ENCODE results near the gene PHAX. TPM values are rescaled to one million over a fixed set of nuclear protein-coding genes. Genes with fewer than 3 reads are reported as not detected.
"Not testable (repeated sequence)": the region's sequence is repeated elsewhere in the genome, so short reads cannot be mapped to it uniquely, and the experiment has no call there.

The PHAX gene
- total RNA-seq, 5 donors from 2014 or later (not counting 1 experiment from before 2014, with no cell fraction given) = 19.7 to 37.3 (median 30.3) TPM

GRCh38 chr5:126599499-126599898 is 1.2 kb upstream of the PHAX start:
- Mint-ChIP-seq H3K36me3 (peaks cover 9% of the 10 kb centered on the region), H3K4me3 (peak overlapping the region; percentile 17 to 94 (median 87)), H3K4me1 (peaks cover 13 to 38% (median 35%) of the 10 kb centered on the region in 3 donors), H3K27me3 (peaks cover 0 to 6% of the 10 kb centered on the region in 2 donors), H3K27ac (no peak overlapping the region), H3K9me3 (no peaks in the 10 kb centered on the region)
- POLR2A ChIA-PET = interaction anchor here (0.6 kb wide), 2 partner anchors 284 to 1490 kb away, joined by 3 to 7 read pairs; no protein-coding TSS in a partner anchor
- Histone ChIP-seq H3K4me3 (ENCODE audit: control insufficient read depth in 1 of 2, extremely low read depth in 1 of 2, low read length in 1 of 2) (no peak overlapping the region), H3K27me3 (replicated peaks in 1 of 2; ENCODE audit: control insufficient read depth in 2 of 2, extremely low read depth in 1 of 2, insufficient read depth in 2 of 2, low read length in 1 of 2) (peaks cover 0 to 10% of the 10 kb centered on the region in 2 experiments), H3K9me3 (no peaks in the 10 kb centered on the region), H3K4me1 (ENCODE audit: control insufficient read depth in 1 of 2, extremely low read depth in 1 of 2, insufficient read depth in 2 of 2, low read length in 2 of 2) (peaks cover 2 to 35% of the 10 kb centered on the region in 2 experiments), H3K27ac (ENCODE audit: low read length) (no peak overlapping the region), H3K36me3 (ENCODE audit: control insufficient read depth in 2 of 2, extremely low read depth in 1 of 2, insufficient read depth in 1 of 2, low read length in 1 of 2) (peaks cover 0 to 14% of the 10 kb centered on the region in 2 donors)
- WGBS (ENCODE audit: insufficient coverage) = 80% methylated on average over 1 of the region's 7 CpGs
- no peak for ATAC-seq (replicated peaks in 1 of 4)
- CTCF ChIA-PET = interaction anchor here in 1 of 2 donors (0.6 kb wide), 1 partner anchor 59 kb away, joined by 3 read pairs; no protein-coding TSS in a partner anchor
- DNase-seq = no peak

- ATAC-seq (replicated peaks in 1 of 4); DNase-seq; H3K27me3 Mint-ChIP-seq; H3K36me3 Mint-ChIP-seq; H3K9me3 ChIP-seq; H3K9me3 Mint-ChIP-seq; H3K27ac ChIP-seq (ENCODE audit: low read length); H3K27me3 ChIP-seq (replicated peaks in 1 of 2; ENCODE audit: control insufficient read depth in 2 of 2, extremely low read depth in 1 of 2, insufficient read depth in 2 of 2, low read length in 1 of 2): not testable (repeated sequence)
- WGBS (ENCODE audit: insufficient coverage) = 53% methylated on average over 5 of the region's 15 CpGs
- H3K36me3 ChIP-seq (ENCODE audit: control insufficient read depth in 2 of 2, extremely low read depth in 1 of 2, insufficient read depth in 1 of 2, low read length in 1 of 2) = peaks cover 0 to 17% of the 10 kb centered on the region in 2 donors
- CTCF ChIA-PET = interaction anchor here (0.5 to 1.9 kb wide), 6 partner anchors 42 to 249 kb away, joined by 3 to 14 read pairs (median 7); no protein-coding TSS in a partner anchor
- peaks cover 2 to 33% of the 10 kb centered on the region in 2 experiments for H3K4me1 ChIP-seq (ENCODE audit: control insufficient read depth in 1 of 2, extremely low read depth in 1 of 2, insufficient read depth in 2 of 2, low read length in 2 of 2)
- POLR2A ChIA-PET = interaction anchor here in 1 of 2 donors (0.6 kb wide), 1 partner anchor 22 kb away, joined by 5 read pairs; no protein-coding TSS in a partner anchor
- peaks cover 14 to 34% (median 32%) of the 10 kb centered on the region in 3 donors for H3K4me1 Mint-ChIP-seq
- H3K4me3 ChIP-seq (ENCODE audit: control insufficient read depth in 1 of 2, extremely low read depth in 1 of 2, low read length in 1 of 2) = peak overlapping the region in 1 of 2 donors; percentile 79
- peak overlapping the region; percentile 67 to 83 for H3K27ac Mint-ChIP-seq
- H3K4me3 Mint-ChIP-seq = peak overlapping the region; percentile 87 to 97 (median 94)
Observed at GRCh38 chr5:126599971-126600630, 646 bp upstream of the PHAX start.

GRCh38 chr5:126603402-126603991 is 2.8 kb downstream of the PHAX start:
- Histone ChIP-seq H3K36me3 (ENCODE audit: control insufficient read depth in 2 of 2, extremely low read depth in 1 of 2, insufficient read depth in 1 of 2, low read length in 1 of 2) (peaks cover 0 to 45% of the 10 kb centered on the region in 2 donors), H3K27ac (ENCODE audit: low read length) (no peak overlapping the region), H3K4me3 (ENCODE audit: control insufficient read depth in 1 of 2, extremely low read depth in 1 of 2, low read length in 1 of 2) (no peak overlapping the region), H3K9me3 (no peaks in the 10 kb centered on the region), H3K27me3 (replicated peaks in 1 of 2; ENCODE audit: control insufficient read depth in 2 of 2, extremely low read depth in 1 of 2, insufficient read depth in 2 of 2, low read length in 1 of 2) (no peaks in the 10 kb centered on the region), H3K4me1 (ENCODE audit: control insufficient read depth in 1 of 2, extremely low read depth in 1 of 2, insufficient read depth in 2 of 2, low read length in 2 of 2) (peaks cover 2 to 42% of the 10 kb centered on the region in 2 experiments)
- H3K36me3 Mint-ChIP-seq = peaks cover 30% of the 10 kb centered on the region
- no peak for DNase-seq
- no peaks in the 10 kb centered on the region for H3K9me3 Mint-ChIP-seq
- H3K27ac Mint-ChIP-seq = no peak overlapping the region
- H3K4me1 Mint-ChIP-seq = peaks cover 32 to 60% (median 56%) of the 10 kb centered on the region in 3 donors
- H3K27me3 Mint-ChIP-seq = no peaks in the 10 kb centered on the region
- POLR2A ChIA-PET = interaction anchor here in 1 of 2 donors (0.5 to 0.6 kb wide), 2 partner anchors 12 to 13 kb away, joined by 7 to 9 read pairs; no protein-coding TSS in a partner anchor
- CTCF ChIA-PET = interaction anchor here in 1 of 2 donors (0.6 kb wide), 6 partner anchors 9 to 930 kb away, joined by 3 to 4 read pairs (median 4); partner anchors contain the start of gene ALDH7A1
- 100% methylated on average over 1 of the region's 6 CpGs for WGBS (ENCODE audit: insufficient coverage)
- peak overlapping the region in 1 of 3 donors; percentile 21 for H3K4me3 Mint-ChIP-seq
- no peak for ATAC-seq (replicated peaks in 1 of 4)

- peaks cover 38% of the 10 kb centered on the region for H3K36me3 Mint-ChIP-seq
- no peaks in the 10 kb centered on the region for H3K9me3 Mint-ChIP-seq
- Histone ChIP-seq H3K4me1 (ENCODE audit: control insufficient read depth in 1 of 2, extremely low read depth in 1 of 2, insufficient read depth in 2 of 2, low read length in 2 of 2) (peaks cover 2 to 40% of the 10 kb centered on the region in 2 experiments), H3K36me3 (ENCODE audit: control insufficient read depth in 2 of 2, extremely low read depth in 1 of 2, insufficient read depth in 1 of 2, low read length in 1 of 2) (peaks cover 0 to 61% of the 10 kb centered on the region in 2 donors), H3K27ac (ENCODE audit: low read length) (no peak overlapping the region), H3K9me3 (no peaks in the 10 kb centered on the region), H3K27me3 (replicated peaks in 1 of 2; ENCODE audit: control insufficient read depth in 2 of 2, extremely low read depth in 1 of 2, insufficient read depth in 2 of 2, low read length in 1 of 2) (no peaks in the 10 kb centered on the region), H3K4me3 (ENCODE audit: control insufficient read depth in 1 of 2, extremely low read depth in 1 of 2, low read length in 1 of 2) (no peak overlapping the region)
- H3K4me1 Mint-ChIP-seq = peaks cover 27 to 64% (median 60%) of the 10 kb centered on the region in 3 donors
- no peak for DNase-seq
- POLR2A ChIA-PET = interaction anchor here in 1 of 2 donors (0.6 kb wide), 2 partner anchors 8 to 10 kb away, joined by 3 read pairs; partner anchors contain the start of gene ALDH7A1
- CTCF ChIA-PET = interaction anchor here in 1 of 2 donors (0.6 to 1.7 kb wide), 2 partner anchors 11 to 421 kb away, joined by 3 to 12 read pairs; partner anchors contain the start of gene ALDH7A1
- ATAC-seq (replicated peaks in 1 of 4) = no peak
- no peaks in the 10 kb centered on the region for H3K27me3 Mint-ChIP-seq
- H3K27ac Mint-ChIP-seq = no peak overlapping the region
- H3K4me3 Mint-ChIP-seq = peak overlapping the region; percentile 2 to 57 (median 25)
- WGBS (ENCODE audit: insufficient coverage) = 91% methylated on average over 4 of the region's 5 CpGs
Observed at GRCh38 chr5:126605525-126605924, 4.8 kb downstream of the PHAX start.

GRCh38 chr5:126610160-126610559 is 9.4 kb downstream of the PHAX start:
- Histone ChIP-seq H3K4me1 (ENCODE audit: control insufficient read depth in 1 of 2, extremely low read depth in 1 of 2, insufficient read depth in 2 of 2, low read length in 2 of 2) (peaks cover 0 to 21% of the 10 kb centered on the region in 2 experiments), H3K36me3 (ENCODE audit: control insufficient read depth in 2 of 2, extremely low read depth in 1 of 2, insufficient read depth in 1 of 2, low read length in 1 of 2) (peaks cover 0 to 62% of the 10 kb centered on the region in 2 donors), H3K9me3 (no peaks in the 10 kb centered on the region), H3K27ac (ENCODE audit: low read length) (no peak overlapping the region), H3K27me3 (replicated peaks in 1 of 2; ENCODE audit: control insufficient read depth in 2 of 2, extremely low read depth in 1 of 2, insufficient read depth in 2 of 2, low read length in 1 of 2) (no peaks in the 10 kb centered on the region), H3K4me3 (ENCODE audit: control insufficient read depth in 1 of 2, extremely low read depth in 1 of 2, low read length in 1 of 2) (no peak overlapping the region)
- no peak overlapping the region for H3K4me3 Mint-ChIP-seq
- POLR2A ChIA-PET = no interaction called here
- CTCF ChIA-PET = interaction anchor here in 1 of 2 donors (1.0 kb wide), 1 partner anchor 9 kb away, joined by 3 read pairs; the partner anchor contains the start of gene PHAX
- DNase-seq (no peak), ATAC-seq (replicated peaks in 1 of 4) (no peak)
- H3K27ac Mint-ChIP-seq = no peak overlapping the region
- H3K27me3 Mint-ChIP-seq = no peaks in the 10 kb centered on the region
- no peaks in the 10 kb centered on the region for H3K9me3 Mint-ChIP-seq
- WGBS (ENCODE audit: insufficient coverage) = no CpG with 5 or more reads among the region's 2 CpGs
- peaks cover 42 to 58% (median 55%) of the 10 kb centered on the region in 3 donors for H3K4me1 Mint-ChIP-seq
- peaks cover 41% of the 10 kb centered on the region for H3K36me3 Mint-ChIP-seq

- H3K27me3 ChIP-seq (replicated peaks in 1 of 2; ENCODE audit: control insufficient read depth in 2 of 2, extremely low read depth in 1 of 2, insufficient read depth in 2 of 2, low read length in 1 of 2) = no peaks in the 10 kb centered on the region
- no peak overlapping the region for H3K4me3 ChIP-seq (ENCODE audit: control insufficient read depth in 1 of 2, extremely low read depth in 1 of 2, low read length in 1 of 2)
- Mint-ChIP-seq H3K4me3 (no peak overlapping the region), H3K4me1 (peaks cover 37 to 57% (median 54%) of the 10 kb centered on the region in 3 donors), H3K36me3 (peaks cover 40% of the 10 kb centered on the region), H3K9me3 (no peaks in the 10 kb centered on the region), H3K27me3 (no peaks in the 10 kb centered on the region), H3K27ac (no peak overlapping the region)
- no peaks in the 10 kb centered on the region for H3K9me3 ChIP-seq
- no peak for ATAC-seq (replicated peaks in 1 of 4)
- peaks cover 0 to 61% of the 10 kb centered on the region in 2 donors for H3K36me3 ChIP-seq (ENCODE audit: control insufficient read depth in 2 of 2, extremely low read depth in 1 of 2, insufficient read depth in 1 of 2, low read length in 1 of 2)
- ChIA-PET POLR2A (interaction anchor here in 1 of 2 donors (0.6 kb wide), 1 partner anchor 44 kb away, joined by 3 read pairs; no protein-coding TSS in a partner anchor), CTCF (interaction anchor here in 1 of 2 donors (1.0 kb wide), 1 partner anchor 10 kb away, joined by 3 read pairs; the partner anchor contains the start of gene PHAX)
- no CpG with 5 or more reads among the region's 6 CpGs for WGBS (ENCODE audit: insufficient coverage)
- no peak for DNase-seq
- peaks cover 0 to 17% of the 10 kb centered on the region in 2 experiments for H3K4me1 ChIP-seq (ENCODE audit: control insufficient read depth in 1 of 2, extremely low read depth in 1 of 2, insufficient read depth in 2 of 2, low read length in 2 of 2)
- no peak overlapping the region for H3K27ac ChIP-seq (ENCODE audit: low read length)
Observed at GRCh38 chr5:126610616-126611015, 9.9 kb downstream of the PHAX start.
